HG03045 (cell line): ENCODE measurements around the gene ITPK1.

Experiments
- ATAC-seq: cut with Tn5 transposase; IDR thresholded peaks from one replicate; pipeline ENCODE4 v1.9.1; 2021; ENCODE audit warnings: mild to moderate bottlenecking, moderate library complexity; ENCODE audit not compliant: unreplicated experiment

ITPK1 gene

GRCh38 chr14:92994131-92994676 lies 121.5 kb downstream of the ITPK1 start:
- ATAC-seq = no peak

- ATAC-seq = no peak
These were observed 122.4 kb downstream of the ITPK1 start for GRCh38 chr14:92993302-92993701.

GRCh38 chr14:92991536-92991935 lies 124.2 kb downstream of the ITPK1 start:
- ATAC-seq = no peak

- no peak for ATAC-seq
These were observed 125.0 kb downstream of the ITPK1 start for GRCh38 chr14:92990456-92991430.

- no peak for ATAC-seq
These were observed 126.7 kb downstream of the ITPK1 start for GRCh38 chr14:92988786-92989755.

- ATAC-seq = no peak
These were observed 127.8 kb downstream of the ITPK1 start for GRCh38 chr14:92987713-92988510.

- ATAC-seq = no peak
These were observed 128.6 kb downstream of the ITPK1 start for GRCh38 chr14:92987148-92987570.

GRCh38 chr14:92986254-92987147 lies 129.2 kb downstream of the ITPK1 start:
- ATAC-seq = no peak

- no peak for ATAC-seq
These were observed 130.2 kb downstream of the ITPK1 start for GRCh38 chr14:92985521-92985920.

- no peak for ATAC-seq
These were observed 130.8 kb downstream of the ITPK1 start for GRCh38 chr14:92984896-92985295.

- ATAC-seq = no peak
These were observed 131.5 kb downstream of the ITPK1 start for GRCh38 chr14:92984082-92984788.

- ATAC-seq = no peak
These were observed 132.8 kb downstream of the ITPK1 start for GRCh38 chr14:92982956-92983355.

- ATAC-seq = no peak
These were observed 134.0 kb downstream of the ITPK1 start for GRCh38 chr14:92981726-92982125.

GRCh38 chr14:92980866-92981265 lies 134.9 kb downstream of the ITPK1 start:
- no peak for ATAC-seq

- no peak for ATAC-seq
These were observed 137.3 kb downstream of the ITPK1 start for GRCh38 chr14:92978229-92979021.

- ATAC-seq = no peak
These were observed 139.5 kb downstream of the ITPK1 start for GRCh38 chr14:92976268-92976667.

GRCh38 chr14:92974541-92975345 lies 141.0 kb downstream of the ITPK1 start:
- no peak for ATAC-seq
